Medulla oblongata (tissue), 1 donor: ENCODE data around the gene LMF2.

Source experiments
- DNase-seq: peaks from one replicate; pipeline ENCODE4 v3.0.0-alpha.2; 2015; ENCODE audit errors: extremely low spot score

LMF2 gene

DNA sequence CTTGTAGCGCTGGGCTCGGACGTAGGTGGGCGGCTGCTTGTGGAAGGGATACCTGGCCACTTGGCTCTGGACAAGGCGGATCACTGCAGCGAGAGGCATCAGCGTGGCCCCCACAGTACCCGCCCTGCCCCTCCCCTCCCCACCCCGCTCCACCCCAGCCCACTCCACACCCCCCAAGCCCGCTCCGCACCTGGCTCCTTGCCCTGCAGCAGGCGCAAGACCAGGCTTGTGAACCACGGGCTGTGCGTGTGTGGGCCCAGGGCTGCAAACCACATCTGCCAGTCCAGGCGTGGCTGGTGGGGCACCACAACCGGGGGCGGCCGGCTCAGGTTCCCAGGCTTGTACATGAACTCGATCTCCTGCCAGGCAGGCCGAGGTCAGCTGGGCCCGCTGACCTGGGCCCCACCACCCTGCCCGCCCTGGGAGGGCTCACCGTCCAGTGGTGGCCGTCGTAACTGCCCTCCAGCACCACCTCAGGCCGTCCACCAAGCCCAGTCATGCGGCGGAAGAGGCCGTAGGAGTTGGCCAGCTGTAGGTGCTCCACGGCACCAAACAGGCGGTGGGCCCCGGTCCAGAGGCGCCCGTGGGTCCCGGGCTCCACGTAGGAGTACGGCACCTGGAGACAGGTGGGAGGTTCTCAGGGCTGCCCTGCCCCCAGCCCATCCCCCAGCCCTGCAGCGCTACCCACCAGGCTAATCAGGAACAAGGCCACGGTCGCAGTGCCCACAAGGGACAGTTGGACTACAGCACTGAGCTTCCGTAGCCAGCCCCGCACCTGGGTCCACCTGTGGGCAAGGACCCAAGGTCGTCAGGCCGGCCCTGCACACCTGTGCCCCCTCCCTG is 2.9 kb downstream of the LMF2 start:
- no peak for DNase-seq

GRCh38 chr22:50503475-50504145 is 3.9 kb downstream of the LMF2 start:
- DNase-seq = no peak

- no peak for DNase-seq
Observed at GRCh38 chr22:50502628-50503474, 4.7 kb downstream of the LMF2 start.

- DNase-seq = no peak
Observed at GRCh38 chr22:50502096-50502495, 5.4 kb downstream of the LMF2 start.

GRCh38 chr22:50500452-50500851 is 7.0 kb downstream of the LMF2 start:
- no peak for DNase-seq

DNA sequence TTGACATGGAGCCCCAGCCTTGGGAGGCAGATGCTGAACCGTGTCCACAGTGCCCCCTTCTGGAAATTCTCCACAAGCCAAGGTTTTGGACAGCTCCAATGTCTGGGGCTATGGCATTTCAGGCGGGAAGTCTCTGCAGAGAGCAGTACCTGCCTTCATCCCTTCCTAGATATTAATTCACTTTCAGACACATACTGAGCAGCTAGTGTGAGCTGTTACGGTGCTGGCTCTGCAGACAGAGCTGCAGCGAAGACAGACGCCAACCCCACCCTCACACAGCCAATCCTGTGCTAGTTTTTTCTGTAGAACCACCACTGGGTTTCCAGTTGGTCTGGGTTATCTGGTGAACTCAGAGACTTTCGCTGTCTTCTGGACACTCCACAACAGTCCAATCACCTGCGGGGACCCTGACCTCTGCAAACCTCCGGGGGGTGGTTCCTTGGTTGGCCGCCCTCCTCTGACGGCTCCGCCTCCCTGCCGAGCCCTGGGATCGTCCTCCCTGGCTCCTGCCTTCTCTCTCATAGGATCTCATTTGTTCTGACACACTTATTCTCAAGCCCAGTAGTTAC is 9.1 kb downstream of the LMF2 start:
- DNase-seq = peak; percentile 80

DNA sequence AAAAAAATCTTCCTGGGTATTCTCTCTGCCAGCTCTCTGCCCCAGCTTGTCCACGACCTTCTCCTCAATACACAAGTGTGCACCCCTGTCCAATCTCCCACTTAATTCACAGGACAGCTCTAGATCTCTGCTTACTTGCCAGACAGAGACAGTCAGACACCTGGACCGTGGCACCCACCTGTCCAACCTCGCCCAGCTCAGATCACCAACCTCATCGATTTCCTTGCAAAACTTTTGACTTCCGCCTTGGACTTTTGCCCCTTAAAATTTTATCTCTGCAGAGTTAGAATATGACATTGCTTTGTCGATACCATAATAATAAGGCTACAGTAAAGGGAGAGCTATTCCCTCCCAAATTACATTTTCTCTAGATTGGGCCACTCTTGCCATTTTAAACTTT is 10.4 kb downstream of the LMF2 start:
- DNase-seq = no peak

DNA sequence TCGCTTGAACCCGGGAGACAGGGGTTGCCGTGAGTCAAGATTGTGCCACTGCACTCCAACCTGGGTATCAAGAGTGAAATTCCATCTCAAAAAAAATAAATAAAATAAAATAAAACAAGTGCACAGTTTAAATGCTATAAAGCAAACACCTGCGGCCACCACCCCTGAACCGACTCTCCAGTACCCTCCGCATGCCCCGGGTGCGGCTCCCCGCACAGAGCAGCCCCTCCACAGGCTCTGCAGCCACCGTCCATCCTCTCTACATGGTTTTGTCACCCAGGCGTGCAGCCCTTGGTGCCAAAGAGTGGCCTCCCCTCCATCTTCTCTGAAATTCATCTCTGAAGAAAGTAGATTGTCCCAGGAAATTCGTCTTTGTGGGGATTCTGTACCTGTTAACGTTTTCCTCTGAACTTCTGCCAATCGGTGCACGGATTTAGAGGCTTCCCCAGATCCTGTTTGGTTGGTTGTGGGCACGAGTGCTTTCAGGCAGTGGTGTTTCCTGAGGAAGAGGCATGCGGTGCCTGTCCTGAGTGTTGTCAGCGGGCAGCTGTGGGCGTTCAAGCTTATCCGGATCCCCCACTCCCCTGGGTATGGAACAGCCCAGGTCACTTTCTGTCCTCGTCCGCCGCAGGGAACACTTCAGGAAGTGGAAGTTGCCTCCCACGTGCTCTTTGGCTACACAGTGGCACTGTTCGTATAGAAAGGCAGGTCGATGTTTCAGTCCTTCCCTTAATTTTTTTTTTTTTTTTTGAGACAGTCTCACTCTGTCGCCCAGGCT is 16.8 kb downstream of the LMF2 start:
- DNase-seq = no peak

GRCh38 chr22:50489363-50490243 is 17.9 kb downstream of the LMF2 start:
- no peak for DNase-seq

GRCh38 chr22:50488886-50489285 is 18.6 kb downstream of the LMF2 start:
- no peak for DNase-seq

DNA sequence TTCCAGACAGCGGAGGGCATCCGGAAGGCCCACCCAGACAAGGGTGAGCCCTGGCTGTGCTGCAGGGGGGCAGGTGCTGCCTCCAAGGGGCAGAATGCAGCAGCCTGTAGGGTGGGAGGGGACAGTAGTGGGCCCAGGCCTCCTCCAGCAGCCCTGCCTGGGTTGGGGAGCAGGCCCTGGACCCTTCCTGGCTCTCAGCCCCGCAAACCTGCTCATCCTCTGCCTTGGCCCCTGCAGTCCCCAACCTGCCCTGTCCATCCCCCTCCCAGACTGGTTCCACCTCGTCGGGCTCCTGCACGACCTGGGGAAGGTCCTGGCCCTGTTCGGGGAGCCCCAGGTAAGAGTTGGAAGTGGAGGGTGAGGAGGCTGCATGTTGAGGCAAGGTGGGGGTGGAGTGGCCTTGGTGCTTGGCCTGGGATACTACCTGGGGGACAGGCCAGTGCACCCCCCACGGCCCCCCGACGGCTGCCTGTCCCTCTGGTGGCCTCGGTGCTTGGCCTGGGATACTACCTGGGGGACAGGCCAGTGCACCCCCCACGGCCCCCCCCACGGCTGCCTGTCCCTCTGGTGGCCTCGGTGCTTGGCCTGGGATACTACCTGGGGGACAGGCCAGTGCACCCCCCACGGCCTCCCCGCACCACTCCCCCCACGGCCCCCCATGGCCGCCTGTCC is 19.4 kb downstream of the LMF2 start:
- no peak for DNase-seq

DNA sequence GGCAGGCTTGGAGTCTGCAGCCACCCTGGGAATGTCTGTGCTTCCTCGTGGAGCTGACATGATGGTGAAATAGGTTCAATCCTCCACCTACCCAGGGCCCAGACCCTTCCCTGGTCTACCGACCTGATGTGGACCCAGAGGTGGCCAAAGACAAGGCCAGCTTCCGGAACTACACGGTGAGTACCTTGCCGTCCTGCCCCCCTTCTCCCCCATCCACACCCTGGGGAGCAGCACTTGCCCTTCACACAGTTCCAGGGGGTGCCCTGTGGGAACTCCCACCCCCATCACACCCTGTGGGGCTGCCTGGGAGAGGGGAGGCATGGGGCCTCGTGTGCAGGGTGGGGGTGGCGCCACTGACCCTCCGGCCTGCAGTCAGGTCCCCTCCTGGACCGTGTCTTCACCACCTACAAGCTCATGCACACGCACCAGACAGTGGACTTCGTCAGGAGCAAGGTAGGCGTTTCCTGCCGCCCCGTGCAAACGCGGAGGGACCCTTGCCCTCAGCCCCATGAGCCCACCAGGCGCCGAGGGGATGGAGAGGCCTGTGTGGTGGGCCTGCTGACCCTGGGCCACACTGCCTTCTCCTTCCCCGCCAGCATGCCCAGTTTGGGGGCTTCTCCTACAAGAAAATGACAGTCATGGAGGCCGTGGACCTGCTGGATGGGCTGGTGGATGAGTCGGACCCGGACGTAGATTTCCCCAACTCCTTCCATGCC is 20.1 kb downstream of the LMF2 start:
- no peak for DNase-seq

- DNase-seq = no peak
Observed at GRCh38 chr22:50486561-50487289, 20.8 kb downstream of the LMF2 start, which contains the start of gene MIOX. TSS of gene MIOX (plus strand) at chr22:50486859. CDS start at chr22:50486898, 39 bp downstream.

- DNase-seq = no peak
Observed at GRCh38 chr22:50485221-50486131, 22.0 kb downstream of the LMF2 start.

GRCh38 chr22:50483977-50484853 is 23.3 kb downstream of the LMF2 start:
- no peak for DNase-seq

- no peak for DNase-seq
Observed at GRCh38 chr22:50483556-50483955, 23.9 kb downstream of the LMF2 start.
